Measurements from ENCODE around the gene CREBBP.

The CREBBP gene

GRCh38 chr16:3884398-3884797 is 3.9 kb upstream of the CREBBP start:
- Mint-ChIP-seq H3K27me3 (ENCODE audit: low read depth) (peaks cover 11% of the 10 kb centered on the region), H3K4me1 (no peaks in the 10 kb centered on the region), H3K27ac (no peak overlapping the region), H3K9me3 (peaks cover 9% of the 10 kb centered on the region), H3K36me3 (ENCODE audit: low read depth) (no peaks in the 10 kb centered on the region), H3K4me3 (no peak overlapping the region)
- TF ChIP-seq CTCF (IDR thresholded peaks at IDR 0.05; ENCODE audit: unreplicated experiment in 3 of 3): no peak

- Mint-ChIP-seq H3K9me3 (peaks cover 5% of the 10 kb centered on the region), H3K27me3 (ENCODE audit: low read depth) (peaks cover 3% of the 10 kb centered on the region), H3K27ac (peak overlapping the region; percentile 15 to 71 (median 58)), H3K36me3 (ENCODE audit: low read depth) (peaks cover 15% of the 10 kb centered on the region), H3K4me1 (peaks cover 17% of the 10 kb centered on the region), H3K4me3 (peak overlapping the region; percentile 69 to 86 (median 79))
- no peak for TF ChIP-seq CTCF (IDR thresholded peaks at IDR 0.05; ENCODE audit: unreplicated experiment in 3 of 3)
Measured at GRCh38 chr16:3882531-3882930, 2.0 kb upstream of the CREBBP start.

- H3K27ac Mint-ChIP-seq: peak overlapping the region; percentile 15 to 71 (median 58)
- H3K36me3 Mint-ChIP-seq (ENCODE audit: low read depth): peaks cover 24% of the 10 kb centered on the region
- peaks cover 3% of the 10 kb centered on the region for H3K9me3 Mint-ChIP-seq
- H3K4me3 Mint-ChIP-seq: peak overlapping the region; percentile 69 to 86 (median 79)
- H3K4me1 Mint-ChIP-seq: peaks cover 27% of the 10 kb centered on the region
- no peak for TF ChIP-seq CTCF (IDR thresholded peaks at IDR 0.05; ENCODE audit: unreplicated experiment in 3 of 3)
- peaks cover 3% of the 10 kb centered on the region for H3K27me3 Mint-ChIP-seq (ENCODE audit: low read depth)
Measured at GRCh38 chr16:3881499-3881990, 1.0 kb upstream of the CREBBP start.

GRCh38 chr16:3879887-3880564 is 487 bp downstream of the CREBBP start:
- H3K27ac Mint-ChIP-seq: peak overlapping the region in 2 of 3 experiments; percentile 66 to 87
- H3K4me1 Mint-ChIP-seq: peaks cover 40% of the 10 kb centered on the region
- no peak for TF ChIP-seq CTCF (IDR thresholded peaks at IDR 0.05; ENCODE audit: unreplicated experiment in 3 of 3)
- H3K36me3 Mint-ChIP-seq (ENCODE audit: low read depth): peaks cover 30% of the 10 kb centered on the region
- H3K4me3 Mint-ChIP-seq: peak overlapping the region; percentile 91 to 97 (median 96)
- H3K9me3 Mint-ChIP-seq: peaks cover 3% of the 10 kb centered on the region
- H3K27me3 Mint-ChIP-seq (ENCODE audit: low read depth): peaks cover 3% of the 10 kb centered on the region

- peaks cover 3% of the 10 kb centered on the region for H3K27me3 Mint-ChIP-seq (ENCODE audit: low read depth)
- peaks cover 1% of the 10 kb centered on the region for H3K9me3 Mint-ChIP-seq
- peaks cover 30% of the 10 kb centered on the region for H3K36me3 Mint-ChIP-seq (ENCODE audit: low read depth)
- H3K4me3 Mint-ChIP-seq: peak overlapping the region; percentile 91 to 97 (median 96)
- TF ChIP-seq CTCF (IDR thresholded peaks at IDR 0.05; ENCODE audit: unreplicated experiment in 3 of 3): no peak
- peaks cover 46% of the 10 kb centered on the region for H3K4me1 Mint-ChIP-seq
- peak overlapping the region; percentile 66 to 92 (median 91) for H3K27ac Mint-ChIP-seq
Measured at GRCh38 chr16:3879258-3879886, 1.1 kb downstream of the CREBBP start.
